ENCODE data around the gene RNF212.

Gene RNF212

DNA sequence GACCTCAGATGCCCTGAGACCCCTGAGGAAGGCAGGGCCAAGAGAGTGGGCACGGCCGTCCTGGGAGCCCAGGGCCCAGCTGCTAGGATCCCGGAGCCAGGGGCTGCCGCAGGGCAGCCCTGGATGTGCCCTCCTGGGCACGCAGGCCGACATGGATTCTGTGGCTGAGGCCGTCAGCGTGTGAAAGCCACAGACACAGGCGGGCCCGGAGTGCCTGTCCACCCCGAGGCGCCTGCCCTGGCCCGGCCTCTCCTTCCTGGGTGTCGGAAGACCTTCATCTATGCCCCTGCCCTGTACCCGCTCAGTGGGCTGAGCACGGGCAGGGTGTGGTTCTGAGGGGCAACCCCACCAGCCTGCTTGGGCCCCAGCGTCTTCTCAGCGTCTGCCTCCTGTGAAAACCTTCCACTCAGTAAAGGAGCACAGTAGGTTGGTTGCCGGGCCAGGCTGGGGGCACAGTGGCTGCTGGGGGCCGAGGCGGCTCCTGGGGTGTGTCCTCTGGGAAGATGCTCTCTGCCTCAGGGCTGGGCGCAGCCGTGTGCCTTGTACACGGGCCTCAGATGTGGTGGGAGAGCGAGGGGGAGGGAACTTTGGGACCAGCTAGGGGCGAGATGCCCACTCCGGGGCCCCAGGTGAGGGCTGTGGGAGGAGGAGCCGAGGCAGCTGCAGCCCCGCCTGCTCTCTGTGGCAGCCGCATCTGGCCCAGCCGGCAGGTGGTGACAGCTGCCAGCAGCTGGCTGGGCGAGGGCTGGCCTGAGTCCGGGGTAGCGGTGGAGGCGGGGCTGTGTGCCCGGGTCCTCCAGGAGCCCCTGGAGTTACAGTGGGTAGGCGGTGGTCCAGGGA is 81.2 kb downstream of the RNF212 start:
- peak; percentile 41 for DNase-seq

- DNase-seq = no peak
Measured at GRCh38 chr4:1031346-1031745, 82.0 kb downstream of the RNF212 start.

- peak; percentile 36 for DNase-seq
Measured at GRCh38 chr4:1030559-1030958, 82.8 kb downstream of the RNF212 start.

DNA sequence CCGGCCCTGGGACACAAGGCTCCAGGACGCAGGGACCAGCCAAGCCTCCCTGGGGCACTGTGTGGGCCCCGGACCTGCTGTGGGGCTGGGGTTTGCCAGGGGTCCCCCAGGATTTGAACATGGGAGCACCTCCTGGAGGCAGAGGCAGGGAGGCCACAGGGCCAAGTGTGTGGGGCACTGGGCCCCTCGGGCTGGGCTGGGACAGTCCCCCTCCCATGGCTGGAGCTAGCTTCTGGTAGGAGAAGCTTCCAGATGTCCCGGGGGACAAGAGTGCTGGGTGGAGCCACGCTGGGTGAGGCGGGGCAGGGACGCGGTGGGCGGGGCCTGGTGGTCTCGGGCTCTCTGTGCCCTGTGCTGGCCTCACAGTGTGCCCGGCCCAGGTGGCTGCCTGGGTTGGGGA is 83.3 kb downstream of the RNF212 start:
- peak; percentile 28 for DNase-seq

- DNase-seq = peak; percentile 84
Measured at GRCh38 chr4:1029529-1029928, 83.8 kb downstream of the RNF212 start.

DNA sequence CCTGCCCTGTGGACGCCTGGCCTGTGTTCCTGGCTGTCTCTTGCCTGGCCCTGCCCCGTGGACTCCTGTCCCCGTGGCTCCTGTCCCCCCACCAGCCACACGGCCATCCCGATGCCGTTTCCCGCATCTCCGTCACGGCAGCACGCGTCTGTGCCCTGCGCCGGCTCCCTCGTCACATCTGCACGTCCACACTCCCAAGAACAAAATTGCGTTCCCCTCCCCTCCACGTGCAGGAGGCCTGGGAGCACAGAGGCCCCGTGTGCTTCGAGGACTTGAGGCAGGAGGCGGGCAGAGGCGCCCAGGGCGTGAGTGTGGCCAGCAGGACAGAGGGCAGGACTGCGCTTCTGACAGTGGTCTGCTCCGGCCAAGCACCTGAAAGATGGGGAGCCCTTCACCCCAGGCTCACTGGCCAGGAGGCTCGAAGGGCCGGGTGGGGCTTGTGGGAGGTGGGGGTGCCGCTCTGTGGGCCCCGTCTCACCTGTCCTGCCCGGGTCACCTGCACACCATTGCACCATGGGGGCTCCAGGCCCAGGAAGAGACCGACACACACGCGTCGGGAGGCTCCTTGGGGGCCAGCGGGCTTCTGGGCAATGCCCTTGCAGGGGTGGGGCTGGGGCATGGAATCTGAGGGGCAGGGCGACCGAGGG is 84.7 kb downstream of the RNF212 start:
- no peak for DNase-seq

- DNase-seq = no peak
Measured at GRCh38 chr4:1027915-1028238, 85.5 kb downstream of the RNF212 start.

DNA sequence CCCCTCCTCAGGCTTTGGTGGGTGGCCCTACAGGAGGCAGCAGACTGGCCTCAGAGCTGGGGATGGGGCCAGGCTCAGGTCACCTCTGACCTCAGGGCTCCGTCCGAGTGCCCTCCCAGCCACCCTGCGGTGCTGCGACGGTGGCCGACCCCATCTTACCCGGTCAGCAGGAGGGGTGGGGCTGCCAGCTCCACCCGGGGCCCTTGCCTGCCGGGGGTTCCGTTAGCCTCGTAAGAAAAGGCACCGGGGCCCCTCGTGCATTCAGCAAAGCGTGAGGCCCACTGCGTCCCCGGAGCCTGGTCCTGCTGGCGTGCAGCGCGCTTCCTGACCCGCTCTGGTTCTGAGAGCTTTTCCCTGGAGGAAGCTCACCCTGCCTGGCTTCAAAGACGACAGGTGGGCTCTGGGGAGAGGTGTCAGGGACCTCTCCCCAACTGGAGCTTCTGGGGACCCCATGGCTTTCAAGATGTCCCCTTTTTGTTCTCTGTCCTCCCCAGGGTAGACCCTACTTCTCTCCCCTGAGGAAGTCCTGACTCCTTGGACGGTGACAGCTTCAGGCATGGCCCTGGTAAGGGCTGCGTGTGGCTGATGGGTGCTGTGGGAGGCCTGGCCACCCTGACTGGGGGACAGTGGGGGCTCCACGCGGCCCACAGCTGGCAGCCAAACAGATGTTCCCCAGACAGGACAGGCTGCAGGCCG is 86.0 kb downstream of the RNF212 start:
- no peak for DNase-seq

- DNase-seq = peak; percentile 59
Measured at GRCh38 chr4:1026115-1026514, 87.2 kb downstream of the RNF212 start.

DNA sequence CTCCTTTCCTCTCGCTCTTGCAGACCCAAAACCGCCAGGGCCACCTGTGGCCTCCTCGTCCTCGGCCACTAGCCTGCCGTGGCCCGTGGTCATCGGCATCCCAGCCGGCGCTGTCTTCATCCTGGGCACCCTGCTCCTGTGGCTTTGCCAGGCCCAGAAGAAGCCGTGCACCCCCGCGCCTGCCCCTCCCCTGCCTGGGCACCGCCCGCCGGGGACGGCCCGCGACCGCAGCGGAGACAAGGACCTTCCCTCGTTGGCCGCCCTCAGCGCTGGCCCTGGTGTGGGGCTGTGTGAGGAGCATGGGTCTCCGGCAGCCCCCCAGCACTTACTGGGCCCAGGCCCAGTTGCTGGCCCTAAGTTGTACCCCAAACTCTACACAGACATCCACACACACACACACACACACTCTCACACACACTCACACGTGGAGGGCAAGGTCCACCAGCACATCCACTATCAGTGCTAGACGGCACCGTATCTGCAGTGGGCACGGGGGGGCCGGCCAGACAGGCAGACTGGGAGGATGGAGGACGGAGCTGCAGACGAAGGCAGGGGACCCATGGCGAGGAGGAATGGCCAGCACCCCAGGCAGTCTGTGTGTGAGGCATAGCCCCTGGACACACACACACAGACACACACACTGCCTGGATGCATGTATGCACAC is 88.3 kb downstream of the RNF212 start:
- DNase-seq = no peak

DNA sequence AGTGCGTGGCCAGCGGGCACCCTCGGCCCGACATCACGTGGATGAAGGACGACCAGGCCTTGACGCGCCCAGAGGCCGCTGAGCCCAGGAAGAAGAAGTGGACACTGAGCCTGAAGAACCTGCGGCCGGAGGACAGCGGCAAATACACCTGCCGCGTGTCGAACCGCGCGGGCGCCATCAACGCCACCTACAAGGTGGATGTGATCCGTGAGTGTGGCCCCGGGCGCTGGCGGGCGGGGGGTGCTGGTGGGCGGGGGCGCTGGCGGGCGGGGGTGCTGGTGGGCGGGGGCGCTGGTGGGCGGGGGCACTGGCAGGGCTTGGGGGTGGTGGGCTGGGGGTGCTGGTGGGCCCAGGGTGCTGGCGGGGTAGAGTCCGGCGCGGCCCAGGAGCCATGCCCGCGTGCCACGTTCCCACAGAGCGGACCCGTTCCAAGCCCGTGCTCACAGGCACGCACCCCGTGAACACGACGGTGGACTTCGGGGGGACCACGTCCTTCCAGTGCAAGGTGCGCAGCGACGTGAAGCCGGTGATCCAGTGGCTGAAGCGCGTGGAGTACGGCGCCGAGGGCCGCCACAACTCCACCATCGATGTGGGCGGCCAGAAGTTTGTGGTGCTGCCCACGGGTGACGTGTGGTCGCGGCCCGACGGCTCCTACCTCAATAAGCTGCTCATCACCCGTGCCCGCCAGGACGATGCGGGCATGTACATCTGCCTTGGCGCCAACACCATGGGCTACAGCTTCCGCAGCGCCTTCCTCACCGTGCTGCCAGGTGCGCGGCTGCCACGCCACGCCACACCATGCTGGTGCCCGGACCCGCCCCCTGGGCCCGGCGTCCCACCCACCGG is 89.2 kb downstream of the RNF212 start:
- DNase-seq = no peak

DNA sequence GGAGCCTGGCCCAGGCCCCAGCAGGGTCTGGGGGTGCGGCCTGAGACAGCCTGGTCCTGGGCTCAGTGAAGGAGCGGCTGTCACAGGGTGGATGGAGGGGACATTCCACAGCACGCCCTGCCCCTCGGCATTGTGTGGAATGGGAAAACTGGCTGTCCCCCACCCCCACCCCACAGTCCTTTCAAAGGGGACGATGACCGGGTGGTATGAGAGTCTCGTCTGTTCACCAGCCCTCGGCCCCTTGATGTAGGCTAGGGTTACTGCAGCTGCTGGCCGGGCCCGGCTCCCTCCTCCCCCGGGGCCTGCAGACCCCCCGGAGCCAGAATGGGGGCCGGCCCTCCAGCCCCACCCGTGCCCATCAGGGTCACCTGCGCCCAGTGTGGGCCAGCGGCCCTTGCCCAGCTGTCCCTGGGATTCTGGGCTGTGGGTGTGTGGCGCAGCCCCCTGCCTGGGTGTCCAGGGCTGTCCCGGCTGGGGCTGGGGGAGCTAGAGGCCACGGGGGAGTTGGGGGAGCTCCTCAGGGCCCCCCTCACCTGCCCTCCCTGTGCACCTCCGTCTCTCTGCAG is 90.2 kb downstream of the RNF212 start:
- DNase-seq = no peak

DNA sequence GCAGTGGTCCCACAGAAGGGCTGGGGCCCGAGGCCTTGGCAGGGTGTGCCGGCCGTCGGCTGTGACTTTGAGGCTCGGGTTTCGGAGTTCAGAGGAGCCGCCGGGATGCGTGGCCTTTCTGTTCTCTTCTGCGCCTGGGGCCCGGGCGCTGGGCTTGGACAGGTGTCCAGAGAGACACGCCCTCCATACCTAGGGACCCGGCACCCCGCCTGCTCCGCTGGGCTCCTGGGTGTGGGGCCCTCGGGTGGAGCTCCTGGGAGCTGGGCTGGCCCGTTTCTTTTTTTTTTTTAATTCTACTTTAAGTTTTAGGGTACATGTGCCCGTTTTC is 90.7 kb downstream of the RNF212 start:
- no peak for DNase-seq

- DNase-seq = no peak
Measured at GRCh38 chr4:1022051-1022738, 91.2 kb downstream of the RNF212 start.
